Neural crest cell (in vitro differentiated cells): ENCODE results near the gene PCBP3. TPM values are rescaled to one million over a fixed set of nuclear protein-coding genes. Genes with fewer than 3 reads are reported as not detected.
A peak's percentile ranks its signal among the peaks of the same experiment; 100 is the strongest.
"Not testable (repeated sequence)": the region's sequence is repeated elsewhere in the genome, so short reads cannot be mapped to it uniquely, and the experiment has no call there.

Experiments
- DNase-seq: peaks from one replicate; pipeline ENCODE4 v3.0.0; 2021; ENCODE audit warnings: low read depth, mixed read lengths, low spot score
- H3K27ac Mint-ChIP-seq: one replicate; pipeline ENCODE4 v1.8.0; 2021; ENCODE audit warnings: mild to moderate bottlenecking, mixed read lengths; ENCODE audit not compliant: unreplicated experiment
- H3K27me3 Mint-ChIP-seq: 2 replicates; pipeline ENCODE4 v1.8.0; 2021; ENCODE audit warnings: low read depth, mild to moderate bottlenecking, mixed read lengths
- H3K36me3 Mint-ChIP-seq: 2 replicates; pipeline ENCODE4 v1.8.0; 2021; ENCODE audit warnings: low read depth, mild to moderate bottlenecking, mixed read lengths
- H3K4me1 Mint-ChIP-seq: 2 replicates; pipeline ENCODE4 v1.8.0; 2021; ENCODE audit warnings: mixed read lengths
- H3K4me3 Mint-ChIP-seq: one replicate; pipeline ENCODE4 v1.8.0; 2021; ENCODE audit warnings: mild to moderate bottlenecking, mixed read lengths
- H3K9me3 Mint-ChIP-seq: 2 replicates; pipeline ENCODE4 v1.8.0; 2021; ENCODE audit warnings: mixed read lengths
- CTCF ChIP-seq: fragments of 200-600 bp; sonication (generic); conservative IDR thresholded peaks from 2 replicates; pipeline ENCODE4 v1.5.0; 2021; ENCODE audit warnings: antibody characterized with exemption, mild to moderate bottlenecking
- total RNA-seq: library from RNA; stranded (reverse); gene quantifications from 2 replicates; pipeline ENCODE4 v1.2.1, GENCODE V29; 2021

PCBP3 gene
- total RNA-seq, 1 donor from 2014 or later, result 5.1 TPM

GRCh38 chr21:45877821-45878469 is 234.4 kb downstream of the PCBP3 start:
- Mint-ChIP-seq H3K9me3 (no peaks in the 10 kb centered on the region), H3K4me1 (peaks cover 24% of the 10 kb centered on the region), H3K27ac (no peak overlapping the region), H3K4me3 (no peak overlapping the region), H3K36me3 (no peaks in the 10 kb centered on the region), H3K27me3 (no peaks in the 10 kb centered on the region)
- TF ChIP-seq CTCF, result no peak
- DNase-seq, result no peak

- peak; percentile 70 for TF ChIP-seq CTCF
- DNase-seq, result peak; percentile 72
- Mint-ChIP-seq H3K4me3 (no peak overlapping the region), H3K4me1 (peaks cover 18% of the 10 kb centered on the region), H3K27me3 (no peaks in the 10 kb centered on the region), H3K27ac (no peak overlapping the region), H3K36me3 (no peaks in the 10 kb centered on the region), H3K9me3 (no peaks in the 10 kb centered on the region)
Observed at GRCh38 chr21:45880097-45881068, 236.9 kb downstream of the PCBP3 start.

- Mint-ChIP-seq H3K4me1 (peaks cover 5% of the 10 kb centered on the region), H3K36me3 (no peaks in the 10 kb centered on the region), H3K9me3 (no peaks in the 10 kb centered on the region), H3K4me3 (no peak overlapping the region), H3K27ac (no peak overlapping the region), H3K27me3 (no peaks in the 10 kb centered on the region)
- DNase-seq, result no peak
- no peak for TF ChIP-seq CTCF
Observed at GRCh38 chr21:45882645-45883044, 239.1 kb downstream of the PCBP3 start.

GRCh38 chr21:45883090-45883489 is 239.6 kb downstream of the PCBP3 start:
- no peak for TF ChIP-seq CTCF
- Mint-ChIP-seq H3K27ac (no peak overlapping the region), H3K4me1 (peaks cover 5% of the 10 kb centered on the region), H3K4me3 (no peak overlapping the region), H3K9me3 (no peaks in the 10 kb centered on the region), H3K36me3 (no peaks in the 10 kb centered on the region), H3K27me3 (no peaks in the 10 kb centered on the region)
- no peak for DNase-seq

GRCh38 chr21:45885597-45885929 is 242.0 kb downstream of the PCBP3 start:
- Mint-ChIP-seq H3K36me3 (no peaks in the 10 kb centered on the region), H3K27ac (no peak overlapping the region), H3K4me3 (no peak overlapping the region), H3K27me3 (peaks cover 8% of the 10 kb centered on the region), H3K4me1 (peaks cover 16% of the 10 kb centered on the region), H3K9me3 (no peaks in the 10 kb centered on the region)
- no peak for DNase-seq
- TF ChIP-seq CTCF, result no peak

GRCh38 chr21:45885930-45886601 is 242.5 kb downstream of the PCBP3 start:
- Mint-ChIP-seq H3K4me1 (peaks cover 21% of the 10 kb centered on the region), H3K27me3 (peaks cover 13% of the 10 kb centered on the region)
- not testable (repeated sequence) for H3K4me3 Mint-ChIP-seq, DNase-seq, H3K27ac Mint-ChIP-seq, H3K9me3 Mint-ChIP-seq, H3K36me3 Mint-ChIP-seq
